Measurements from ENCODE around the gene PCDHB3.
"Not testable (repeated sequence)": the region's sequence is repeated elsewhere in the genome, so short reads cannot be mapped to it uniquely, and the experiment has no call there.

DNA sequence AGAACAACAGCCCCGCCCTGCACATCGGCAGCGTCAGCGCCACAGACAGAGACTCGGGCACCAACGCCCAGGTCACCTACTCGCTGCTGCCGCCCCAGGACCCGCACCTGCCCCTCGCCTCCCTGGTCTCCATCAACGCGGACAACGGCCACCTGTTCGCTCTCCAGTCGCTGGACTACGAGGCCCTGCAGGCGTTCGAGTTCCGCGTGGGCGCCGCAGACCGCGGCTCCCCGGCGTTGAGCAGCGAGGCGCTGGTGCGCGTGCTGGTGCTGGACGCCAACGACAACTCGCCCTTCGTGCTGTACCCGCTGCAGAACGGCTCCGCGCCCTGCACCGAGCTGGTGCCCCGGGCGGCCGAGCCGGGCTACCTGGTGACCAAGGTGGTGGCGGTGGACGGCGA lies 4.1 kb upstream of the PCDHB3 start:
- TF ChIP-seq, protein P1, sequence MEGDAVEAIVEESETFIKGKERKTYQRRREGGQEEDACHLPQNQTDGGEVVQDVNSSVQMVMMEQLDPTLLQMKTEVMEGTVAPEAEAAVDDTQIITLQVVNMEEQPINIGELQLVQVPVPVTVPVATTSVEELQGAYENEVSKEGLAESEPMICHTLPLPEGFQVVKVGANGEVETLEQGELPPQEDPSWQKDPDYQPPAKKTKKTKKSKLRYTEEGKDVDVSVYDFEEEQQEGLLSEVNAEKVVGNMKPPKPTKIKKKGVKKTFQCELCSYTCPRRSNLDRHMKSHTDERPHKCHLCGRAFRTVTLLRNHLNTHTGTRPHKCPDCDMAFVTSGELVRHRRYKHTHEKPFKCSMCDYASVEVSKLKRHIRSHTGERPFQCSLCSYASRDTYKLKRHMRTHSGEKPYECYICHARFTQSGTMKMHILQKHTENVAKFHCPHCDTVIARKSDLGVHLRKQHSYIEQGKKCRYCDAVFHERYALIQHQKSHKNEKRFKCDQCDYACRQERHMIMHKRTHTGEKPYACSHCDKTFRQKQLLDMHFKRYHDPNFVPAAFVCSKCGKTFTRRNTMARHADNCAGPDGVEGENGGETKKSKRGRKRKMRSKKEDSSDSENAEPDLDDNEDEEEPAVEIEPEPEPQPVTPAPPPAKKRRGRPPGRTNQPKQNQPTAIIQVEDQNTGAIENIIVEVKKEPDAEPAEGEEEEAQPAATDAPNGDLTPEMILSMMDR (optimal IDR thresholded peaks at IDR 0.05 in 1 of 3, IDR thresholded peaks at IDR 0.05 in 1 of 3, conservative IDR thresholded peaks at IDR 0.05 in 1 of 3; ENCODE audit: extremely low read depth in 1 of 3, insufficient read depth in 2 of 3, low read length in 3 of 3), result not testable (repeated sequence)
- not testable (repeated sequence) for TF ChIP-seq EZH2 (IDR thresholded peaks at IDR 0.05; ENCODE audit: low read length)
